HEK293 (cell line): Measurements from ENCODE around the gene RRAGC.
A peak's percentile ranks its signal among the peaks of the same experiment; 100 is the strongest.

Experiments used
- CTCF ChIP-seq: fragments of 450-650 bp; formaldehyde crosslinking; IDR thresholded peaks from 2 replicates; pipeline ENCODE4 v1.5.1; 2016; ENCODE audit warnings: missing biosample characterization, missing genetic modification characterization
- KLF8 ChIP-seq: fragments of 450-650 bp; formaldehyde crosslinking; IDR thresholded peaks from 2 replicates; pipeline ENCODE4 v1.5.1; 2016; ENCODE audit warnings: missing biosample characterization, missing genetic modification characterization
- PBX3 ChIP-seq: sonication (generic); formaldehyde crosslinking; IDR thresholded peaks from 2 replicates; pipeline ENCODE4 v1.8.1; 2022; ENCODE audit warnings: mild to moderate bottlenecking, moderate library complexity, missing genetic modification reagents
- PRDM6 ChIP-seq: fragments of 450-650 bp; formaldehyde crosslinking; IDR thresholded peaks from 2 replicates; pipeline ENCODE4 v1.5.1; 2017; ENCODE audit warnings: missing biosample characterization, missing genetic modification characterization
- REST ChIP-seq: fragments of 450-650 bp; formaldehyde crosslinking; IDR thresholded peaks from 2 replicates; pipeline ENCODE4 v1.5.1; 2016; ENCODE audit warnings: missing biosample characterization, missing genetic modification characterization
- SP2 ChIP-seq: fragments of 450-650 bp; formaldehyde crosslinking; IDR thresholded peaks from 2 replicates; pipeline ENCODE4 v1.5.1; 2016; ENCODE audit warnings: missing biosample characterization, missing genetic modification characterization
- WT1 ChIP-seq: fragments of 450-650 bp; formaldehyde crosslinking; IDR thresholded peaks from 2 replicates; pipeline ENCODE4 v1.5.1; 2016; ENCODE audit warnings: missing biosample characterization, missing genetic modification characterization
- YY2 ChIP-seq: fragments of 450-650 bp; formaldehyde crosslinking; IDR thresholded peaks from 2 replicates; pipeline ENCODE4 v1.5.1; 2016; ENCODE audit warnings: missing biosample characterization, missing genetic modification characterization
- ZBTB17 ChIP-seq: fragments of 450-650 bp; formaldehyde crosslinking; IDR thresholded peaks from 2 replicates; pipeline ENCODE4 v1.5.1; 2016; ENCODE audit warnings: missing biosample characterization, missing genetic modification characterization
- ZBTB6 ChIP-seq: fragments of 450-650 bp; formaldehyde crosslinking; IDR thresholded peaks from 2 replicates; pipeline ENCODE4 v1.5.1; 2017; ENCODE audit warnings: missing biosample characterization, missing genetic modification characterization
- ZFP69B ChIP-seq: fragments of 450-650 bp; formaldehyde crosslinking; IDR thresholded peaks from 2 replicates; pipeline ENCODE4 v1.5.1; 2016; ENCODE audit warnings: missing biosample characterization, missing genetic modification characterization
- ZNF174 ChIP-seq: fragments of 450-650 bp; formaldehyde crosslinking; IDR thresholded peaks from 2 replicates; pipeline ENCODE4 v1.5.0; 2017; ENCODE audit warnings: missing biosample characterization, mild to moderate bottlenecking, missing genetic modification characterization
- ZNF311 ChIP-seq: fragments of 450-650 bp; formaldehyde crosslinking; IDR thresholded peaks from 2 replicates; pipeline ENCODE4 v1.5.1; 2017; ENCODE audit warnings: missing biosample characterization, missing genetic modification characterization, borderline replicate concordance
- ZNF366 ChIP-seq: fragments of 450-650 bp; formaldehyde crosslinking; conservative IDR thresholded peaks from 2 replicates; pipeline ENCODE4 v1.5.1; 2016; ENCODE audit warnings: missing biosample characterization, missing genetic modification characterization
- ZNF610 ChIP-seq: fragments of 450-650 bp; formaldehyde crosslinking; IDR thresholded peaks from 2 replicates; pipeline ENCODE4 v1.5.1; 2016; ENCODE audit warnings: missing biosample characterization, missing genetic modification characterization, borderline replicate concordance
- ZNF624 ChIP-seq: fragments of 450-650 bp; formaldehyde crosslinking; IDR thresholded peaks from 2 replicates; pipeline ENCODE4 v1.5.1; 2017; ENCODE audit warnings: missing biosample characterization, missing genetic modification characterization
- ZNF639 ChIP-seq: fragments of 450-650 bp; formaldehyde crosslinking; IDR thresholded peaks from 2 replicates; pipeline ENCODE4 v1.5.1; 2016; ENCODE audit warnings: missing biosample characterization, missing genetic modification characterization
- ZNF670 ChIP-seq: fragments of 450-650 bp; formaldehyde crosslinking; IDR thresholded peaks from 2 replicates; pipeline ENCODE4 v1.5.1; 2016; ENCODE audit warnings: missing biosample characterization, missing genetic modification characterization, low read depth
- ZNF701 ChIP-seq: fragments of 450-650 bp; formaldehyde crosslinking; IDR thresholded peaks from 2 replicates; pipeline ENCODE4 v1.5.1; 2016; ENCODE audit warnings: missing biosample characterization, missing genetic modification characterization
- ZNF76 ChIP-seq: fragments of 450-650 bp; formaldehyde crosslinking; IDR thresholded peaks from 2 replicates; pipeline ENCODE4; 2016; ENCODE audit warnings: low read depth, missing biosample characterization, missing genetic modification characterization, borderline replicate concordance
- ZNF791 ChIP-seq: fragments of 450-650 bp; formaldehyde crosslinking; IDR thresholded peaks from 2 replicates; pipeline ENCODE4 v1.5.1; 2016; ENCODE audit warnings: missing biosample characterization, missing genetic modification characterization
- ZSCAN23 ChIP-seq: fragments of 450-650 bp; formaldehyde crosslinking; IDR thresholded peaks from 2 replicates; pipeline ENCODE4 v1.5.1; 2016; ENCODE audit warnings: missing biosample characterization, missing genetic modification characterization

RRAGC gene

GRCh38 chr1:38859561-38860453, at the start of gene RRAGC (continued):
- TF ChIP-seq ZNF174 (tag by site-specific recombination) (no peak), CTCF (tag by site-specific recombination) (no peak; the same call in 1 of the 2 replicates), ZNF610 (tag by site-specific recombination) (0 out of 2 replicates have a peak, but pooled peaks have one; percentile 27), SP2 (tag by site-specific recombination) (peak; percentile 88), ZNF701 (tag by site-specific recombination) (no peak), ZNF311 (tag by site-specific recombination) (no peak), YY2 (no peak), ZNF624 (tag by site-specific recombination) (no peak), ZNF366 (tag by site-specific recombination) (0 out of 2 replicates have a peak, but pooled peaks have one; percentile 41), ZBTB17 (peak; percentile 94), ZNF76 (tag by site-specific recombination) (no peak), KLF8 (tag by site-specific recombination) (peak; percentile 99), ZSCAN23 (tag by site-specific recombination) (no peak), REST (tag by site-specific recombination) (no peak), PRDM6 (tag by site-specific recombination) (no peak), ZNF791 (tag by site-specific recombination) (no peak), ZNF639 (tag by site-specific recombination) (no peak; the same call in 1 of the 2 replicates), ZNF670 (tag by site-specific recombination) (no peak), ZBTB6 (no peak), WT1 (tag by site-specific recombination) (no peak; the same call in none of the 2 replicates), PBX3 (CRISPR knock-in tag) (peak; percentile 98), ZFP69B (peak; percentile 37; the same call in 1 of the 2 replicates)
